Heart right ventricle (tissue), 16 donors: ENCODE results near the gene MYL1. TPM values are rescaled to one million over a fixed set of nuclear protein-coding genes. Genes with fewer than 3 reads are reported as not detected.

Experiments
- ATAC-seq, 8 donors: fragments of 200-7000 bp; cut with Tn5 transposase; one replicate each; pipeline ENCODE4 v1.9.1; 2020; ENCODE audit warnings: mild to moderate bottlenecking in 8 of 8, moderate library complexity in 8 of 8, moderate number of reproducible peaks in 1 of 8
- DNase-seq, 2 donors: peaks; one replicate each; pipeline ENCODE4 v3.0.0-alpha.2; 2020
- H3K27ac ChIP-seq, 10 donors: fragments of 200-600 bp; sonication (generic) in 2 of 10; one replicate each; pipeline versions ENCODE4 v1.5.0 to v1.8.0; 2020 to 2022; ENCODE audit warnings: mild to moderate bottlenecking in 3 of 10
- H3K27me3 ChIP-seq, 7 donors: fragments of 200-600 bp; one replicate each; pipeline ENCODE4 v1.8.0; 2021 to 2022; ENCODE audit warnings: mild to moderate bottlenecking in 2 of 7
- H3K36me3 ChIP-seq, 9 donors: fragments of 200-600 bp; sonication (generic) in 1 of 9; one replicate each; pipeline versions ENCODE4 v1.5.0 to v1.8.0; 2020 to 2022; ENCODE audit warnings: mild to moderate bottlenecking in 2 of 9
- H3K4me1 ChIP-seq, 9 donors: fragments of 200-600 bp; sonication (generic) in 1 of 9; one replicate each; pipeline versions ENCODE4 v1.5.0 to v1.8.0; 2020 to 2022; ENCODE audit warnings: mild to moderate bottlenecking in 4 of 9
- H3K4me3 ChIP-seq, 10 donors: fragments of 200-600 bp; sonication (generic) in 2 of 10; one replicate each; pipeline versions ENCODE4 v1.5.0 to v1.8.0; 2020 to 2022; ENCODE audit warnings: mild to moderate bottlenecking in 7 of 10, moderate library complexity in 2 of 10
- H3K9me3 ChIP-seq, 11 donors: fragments of 200-600 bp in 10 of 11; sonication (generic) in 2 of 11; one replicate each; pipeline versions ENCODE4 v1.5.0 to v1.8.0; 2013 to 2022; ENCODE audit warnings: mild to moderate bottlenecking in 2 of 11, control low read depth in 1 of 11, moderate library complexity in 1 of 11
- WGBS, 2 donors: extraction: QIAGEN DNeasy Blood & Tissue Kit; methylation state at CpG; one replicate each; pipeline ENCODE4 v1.1.7; 2013; ENCODE audit warnings: inconsistent platforms in 1 of 2; 5-methylcytosine and 5-hydroxymethylcytosine counted together
- intact Hi-C, 10 donors: fragments of 100-400 bp; cut with DNase I; formaldehyde crosslinking; loops; one replicate each; pipeline versions ENCODE4 v1.11.1 to v1.14.2; 2022
- polyA plus RNA-seq, 2 donors: library from polyadenylated mRNA; stranded (reverse); fragments of 200-250 nt; gene quantifications; one replicate each; pipeline ENCODE4 v1.2.3, GENCODE V29; 2013
- total RNA-seq, 10 donors: library from RNA; stranded (reverse); fragmentation: NEBNext Ultra II Directional in 3 of 10; extraction: Animal tissue kit (Norgen Biotek cat#: 25700) in 3 of 10; gene quantifications; one replicate each; pipeline versions ENCODE4 v1.2.1 to v1.2.4, GENCODE V29; 2021 to 2023
- TF ChIP-seq, protein P1 (sequence below), 9 donors: fragments of 200-600 bp; sonication (generic) in 2 of 9; IDR thresholded peaks; one replicate each; pipeline versions ENCODE4 v1.5.0 to v1.8.0; 2021 to 2022; ENCODE audit warnings: antibody characterized with exemption in 9 of 9, mild to moderate bottlenecking in 5 of 9, moderate library complexity in 1 of 9
- donor health status: Arrhythmogenic right ventricular cardiomyopathy.
- donor health status: ischemic (EF 13 %, LVEDD 7.1; RV severe dilation, severe dysfunction).
- donor health status: healthy with polysubstance abuse.
- donor health status: DM: no; HTN: yes; CAD: no.
- donor health status: DM: no; HTN: no; CAD: no.
- donor health status: ischemic (EF 25% LVEDD 6.9; RV normal size, moderate dysfunction).
- donor health status: ischemic (EF 25% LVEDD 5.7; RV mildly dilated, moderate dysfunction).
- donor health status: healthy.
- donor health status: DM: yes; HTN: yes; CAD: no.
- donor health status: Ischemic cardiomyopathy.
- donor health status: ischemic (EF 35%, LVEDD 5.7; RV mildly dilated, moderate dysfunction).
- donor health status: nonischemic (EF 11% LVEDD 7.7; RV severe dilation, severe dysfunction).
- donor health status: DM: yes; HTN: yes; CAD: no.
- donor health status: PGD.
- donor health status: ischemic (EF 29% LVEDD 5.4; RV normal size, mild dysfunction).
- donor health status: nonischemic (EF 23%, LVEDD 6.1; RV moderate dilation, normal function).

MYL1 gene
- total and polyA plus RNA-seq, 12 donors, result 0.34 to 3.1 (median 0.50) TPM; not detected in 5

DNA sequence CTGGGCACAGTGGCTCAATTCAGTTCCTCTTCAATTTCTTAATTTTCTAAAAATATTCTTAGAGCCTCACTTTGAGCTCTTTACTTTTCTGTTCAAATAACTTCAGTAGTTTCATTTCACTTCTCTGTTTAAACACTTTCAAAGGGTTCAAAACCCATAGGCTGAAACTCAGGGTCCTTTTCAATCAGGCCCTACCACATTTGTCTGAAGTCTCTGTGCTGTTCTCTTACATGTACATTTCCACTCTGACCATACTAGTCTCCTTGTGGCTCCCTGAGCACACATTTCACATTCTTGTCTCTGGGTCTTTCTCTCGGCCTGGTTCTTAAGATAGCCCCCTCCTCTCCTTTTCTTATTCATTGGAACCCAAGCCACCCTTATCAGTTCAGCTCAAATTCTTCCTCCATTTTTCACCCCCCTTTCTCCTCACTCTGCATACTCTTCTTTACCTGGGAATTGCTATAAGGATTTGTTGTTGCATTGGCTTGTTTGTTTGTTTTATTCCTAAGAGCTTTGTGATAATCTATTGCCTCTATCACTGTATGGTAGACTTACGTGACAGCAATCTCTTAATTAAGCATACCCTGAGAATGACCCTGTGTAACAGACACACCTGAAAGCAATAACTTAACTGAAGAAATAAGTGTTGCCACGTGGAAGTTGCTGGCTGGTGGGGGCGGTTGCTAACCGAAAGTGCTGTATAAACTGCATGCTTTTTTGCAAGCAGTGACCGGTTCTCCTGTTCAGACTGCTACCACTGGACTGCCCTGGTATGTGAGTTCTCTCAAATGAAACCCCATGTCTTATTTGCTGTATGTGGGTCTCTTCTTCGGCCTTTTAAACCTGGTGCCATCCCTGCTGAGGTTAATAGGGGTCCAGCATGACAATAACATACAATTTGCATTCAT is 62.0 kb downstream of the MYL1 start:
- DNase-seq (no peak), ATAC-seq (no peak)
- H3K9me3 ChIP-seq, result peaks cover 0 to 3% (median 0%) of the 10 kb centered on the region in 11 donors
- H3K4me3 ChIP-seq, result no peak overlapping the region
- 80 to 82% methylated on average over 7 of the region's 7 CpGs for WGBS, 2 donors
- peaks cover 0 to 5% (median 0%) of the 10 kb centered on the region in 9 donors for H3K4me1 ChIP-seq
- H3K27ac ChIP-seq, result no peak overlapping the region
- no peaks in the 10 kb centered on the region for H3K27me3 ChIP-seq
- TF ChIP-seq, protein P1, sequence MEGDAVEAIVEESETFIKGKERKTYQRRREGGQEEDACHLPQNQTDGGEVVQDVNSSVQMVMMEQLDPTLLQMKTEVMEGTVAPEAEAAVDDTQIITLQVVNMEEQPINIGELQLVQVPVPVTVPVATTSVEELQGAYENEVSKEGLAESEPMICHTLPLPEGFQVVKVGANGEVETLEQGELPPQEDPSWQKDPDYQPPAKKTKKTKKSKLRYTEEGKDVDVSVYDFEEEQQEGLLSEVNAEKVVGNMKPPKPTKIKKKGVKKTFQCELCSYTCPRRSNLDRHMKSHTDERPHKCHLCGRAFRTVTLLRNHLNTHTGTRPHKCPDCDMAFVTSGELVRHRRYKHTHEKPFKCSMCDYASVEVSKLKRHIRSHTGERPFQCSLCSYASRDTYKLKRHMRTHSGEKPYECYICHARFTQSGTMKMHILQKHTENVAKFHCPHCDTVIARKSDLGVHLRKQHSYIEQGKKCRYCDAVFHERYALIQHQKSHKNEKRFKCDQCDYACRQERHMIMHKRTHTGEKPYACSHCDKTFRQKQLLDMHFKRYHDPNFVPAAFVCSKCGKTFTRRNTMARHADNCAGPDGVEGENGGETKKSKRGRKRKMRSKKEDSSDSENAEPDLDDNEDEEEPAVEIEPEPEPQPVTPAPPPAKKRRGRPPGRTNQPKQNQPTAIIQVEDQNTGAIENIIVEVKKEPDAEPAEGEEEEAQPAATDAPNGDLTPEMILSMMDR (IDR thresholded peaks at IDR 0.05), result no peak
- no peaks in the 10 kb centered on the region for H3K36me3 ChIP-seq
- intact Hi-C loops, result loop anchor here in 2 of 10 donors (5.0 to 10.0 kb wide), 2 partner anchors 144 to 152 kb away; no protein-coding TSS in a partner anchor

DNA sequence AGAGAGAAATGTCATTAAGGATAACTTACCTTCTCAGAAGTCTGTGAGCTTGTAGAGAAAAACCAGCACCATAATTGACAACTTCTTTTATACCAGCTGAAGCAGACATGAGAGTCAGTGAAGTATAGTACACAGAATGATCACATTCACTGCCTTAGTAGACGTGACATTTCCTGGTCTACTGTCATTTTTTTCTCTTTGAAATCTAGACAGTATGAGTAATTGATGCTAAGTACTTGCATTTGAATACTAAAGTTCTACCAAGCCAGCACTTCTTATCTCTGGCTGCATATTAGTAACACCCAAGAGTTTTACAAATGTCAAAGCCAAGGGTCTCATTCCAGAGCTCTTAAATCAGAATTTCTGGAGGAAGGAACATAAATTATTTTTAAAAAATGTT is 64.4 kb downstream of the MYL1 start:
- 30 to 33% methylated on average over 1 of the region's 1 CpG for WGBS, 2 donors
- TF ChIP-seq, protein P1 (IDR thresholded peaks at IDR 0.05), result no peak
- H3K4me1 ChIP-seq, result peaks cover 0 to 5% (median 0%) of the 10 kb centered on the region in 9 donors
- no peak for DNase-seq
- ATAC-seq, result no peak
- intact Hi-C loops, result loop anchor here in 2 of 10 donors (5.0 to 10.0 kb wide), 2 partner anchors 147 to 154 kb away; no protein-coding TSS in a partner anchor
- H3K9me3 ChIP-seq, result peaks cover 0 to 5% (median 0%) of the 10 kb centered on the region in 11 donors
- no peaks in the 10 kb centered on the region for H3K27me3 ChIP-seq
- no peaks in the 10 kb centered on the region for H3K36me3 ChIP-seq
- H3K27ac ChIP-seq, result no peak overlapping the region
- no peak overlapping the region for H3K4me3 ChIP-seq

Other genes starting within 250 kb of the MYL1 start
- gene KANSL1L, start 143.8 kb downstream of the MYL1 start, total RNA-seq, result 10 to 100 TPM in 9 of 10 donors, 1 to 10 TPM in 1; 8.9 to 27.3 (median 19.8) TPM
- gene KANSL1L, start 143.8 kb downstream of the MYL1 start, polyA plus RNA-seq, result 1 to 10 TPM; 4.0 to 8.6 TPM
- 1 to 10 TPM in 4 of 10 donors, under 1 TPM in 6; 0.52 to 4.3 (median 0.86) TPM for gene ACADL, start 89.7 kb downstream of the MYL1 start, total RNA-seq
- gene ACADL, start 89.7 kb downstream of the MYL1 start, polyA plus RNA-seq, result 1 to 10 TPM in 1 of 2 donors, under 1 TPM in 1; 0.16 to 2.1 TPM
- 10 to 100 TPM; 47.3 to 76.1 (median 65.7) TPM for gene LANCL1, start 161.6 kb upstream of the MYL1 start, total RNA-seq
- gene LANCL1, start 161.6 kb upstream of the MYL1 start, polyA plus RNA-seq, result 10 to 100 TPM in 1 of 2 donors, 1 to 10 TPM in 1; 5.9 to 13.1 TPM
- 1 to 10 TPM; 1.4 to 8.2 (median 3.2) TPM for gene CPS1, start 241.4 kb upstream of the MYL1 start, total RNA-seq
- 1 to 10 TPM in 1 of 2 donors, under 1 TPM in 1; 0.86 to 1.3 TPM for gene CPS1, start 241.4 kb upstream of the MYL1 start, polyA plus RNA-seq